RWPE1 (cell line): ENCODE data around the gene AP3M1.
"Not testable (repeated sequence)": the region's sequence is repeated elsewhere in the genome, so short reads cannot be mapped to it uniquely, and the experiment has no call there.

ENCODE experiments used
- CTCF ChIA-PET: fragments of 350-600 bp; sonication (Branson Sonifier 250); formaldehyde crosslinking; extraction: SDS; loops from one replicate; lab custom pipeline; 2021; lab: Yijun Ruan, JAX
- POLR2A ChIA-PET: fragments of 400-600 bp; formaldehyde crosslinking; extraction: SDS; loops from one replicate; lab custom pipeline; 2020; ENCODE audit warnings: antibody characterized with exemption; ENCODE audit not compliant: low non-redundant PET; lab: Yijun Ruan, JAX
- DNase-seq: peaks from one replicate; pipeline ENCODE4 v3.0.0; 2012; ENCODE audit warnings: low spot score
- H3K27ac ChIP-seq: fragments of 450-650 bp; 2 replicates; pipeline ENCODE4 v1.5.1; 2017
- CTCF ChIP-seq: fragments of 450-650 bp; conservative IDR thresholded peaks from 2 replicates; pipeline ENCODE4 v1.5.1; 2017; ENCODE audit warnings: low read depth, mild to moderate bottlenecking

Gene AP3M1, protein sequence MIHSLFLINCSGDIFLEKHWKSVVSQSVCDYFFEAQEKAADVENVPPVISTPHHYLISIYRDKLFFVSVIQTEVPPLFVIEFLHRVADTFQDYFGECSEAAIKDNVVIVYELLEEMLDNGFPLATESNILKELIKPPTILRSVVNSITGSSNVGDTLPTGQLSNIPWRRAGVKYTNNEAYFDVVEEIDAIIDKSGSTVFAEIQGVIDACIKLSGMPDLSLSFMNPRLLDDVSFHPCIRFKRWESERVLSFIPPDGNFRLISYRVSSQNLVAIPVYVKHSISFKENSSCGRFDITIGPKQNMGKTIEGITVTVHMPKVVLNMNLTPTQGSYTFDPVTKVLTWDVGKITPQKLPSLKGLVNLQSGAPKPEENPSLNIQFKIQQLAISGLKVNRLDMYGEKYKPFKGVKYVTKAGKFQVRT

DNA sequence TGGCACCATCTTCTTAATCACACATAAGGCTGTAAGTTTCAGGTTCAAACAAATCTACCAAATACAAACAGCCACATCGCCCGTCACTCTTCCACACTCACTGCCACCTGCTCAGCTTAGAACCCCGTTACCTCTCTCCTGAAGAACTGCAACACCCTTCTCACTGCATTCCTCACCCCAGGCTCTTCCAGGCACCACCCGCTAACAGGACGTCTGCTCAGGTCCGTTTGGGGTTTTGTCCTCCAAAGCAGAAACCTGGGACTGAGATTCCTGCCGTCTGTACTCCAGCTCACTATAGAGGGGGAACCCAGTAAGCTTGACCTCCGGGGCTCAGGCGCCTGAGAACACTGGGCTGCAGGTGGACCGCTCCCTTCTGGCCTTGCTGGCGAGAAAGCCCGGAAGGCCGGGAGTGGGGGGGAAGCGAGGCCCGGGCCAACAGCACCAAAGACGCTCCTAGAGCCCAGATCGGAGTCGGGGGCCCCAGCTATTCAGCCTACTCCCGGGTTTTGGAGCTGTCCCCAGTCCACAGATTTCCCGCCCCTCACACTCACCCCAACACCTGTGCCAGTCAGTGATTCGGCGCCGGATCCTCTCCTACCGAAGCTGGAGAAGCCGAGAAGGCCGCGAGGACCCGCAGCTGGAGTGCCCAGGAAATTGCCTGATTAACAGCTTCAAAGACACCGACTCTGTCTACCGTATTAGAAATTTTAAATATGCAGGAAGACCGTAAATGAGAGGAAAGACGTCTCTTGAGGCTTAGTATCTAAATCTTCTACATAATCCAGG lies at the start of gene AP3M1:
TSS of gene AP3M1 (minus strand) at position 625 of the 786 bp plus-strand sequence. CDS start 12,449 bp downstream, outside the sequence.
- ChIA-PET CTCF (interaction anchor here (1.2 kb wide), 1 partner anchor 82 kb away, joined by 4 read pairs; no protein-coding TSS in a partner anchor), POLR2A (interaction anchor here (0.6 to 0.9 kb wide), 2 partner anchors 26 to 48 kb away, joined by 4 to 8 read pairs; no protein-coding TSS in a partner anchor)
- DNase-seq = peak; percentile 89
- H3K27ac ChIP-seq = peak within 1 kb of the TSS; percentile 87
- no peak for TF ChIP-seq CTCF

- TF ChIP-seq CTCF = no peak
- no peak for DNase-seq
- ChIA-PET POLR2A (no interaction called here), CTCF (interaction anchor here (0.8 kb wide), 1 partner anchor 15 kb away, joined by 3 read pairs; no protein-coding TSS in a partner anchor)
- H3K27ac ChIP-seq = no peak overlapping the region
These were observed 48.7 kb upstream of the AP3M1 start for GRCh38 chr10:74199315-74199714.

DNA sequence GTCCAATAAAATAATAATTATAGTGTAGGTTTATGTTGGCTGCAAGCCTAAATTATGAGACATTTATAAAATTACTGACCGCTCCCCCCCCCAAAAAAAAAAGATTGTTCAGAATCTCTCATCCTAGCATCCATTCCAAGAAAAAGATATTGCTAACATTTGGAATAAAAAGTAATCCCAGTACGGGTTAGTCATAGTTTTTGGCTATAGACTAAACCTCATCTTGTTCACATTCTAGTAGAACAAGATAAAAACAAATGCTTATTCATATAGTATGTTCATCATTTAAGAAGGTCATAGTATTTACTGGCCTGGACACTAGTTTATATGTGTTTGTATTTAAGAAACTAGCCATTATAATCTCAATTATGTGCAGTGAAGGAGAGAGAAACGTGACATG lies 44.4 kb upstream of the AP3M1 start:
- DNase-seq = no peak
- ChIA-PET CTCF (no interaction called here), POLR2A (no interaction called here)

GRCh38 chr10:74194545-74194944 lies 43.9 kb upstream of the AP3M1 start:
- ChIA-PET POLR2A (no interaction called here), CTCF (no interaction called here)
- DNase-seq = no peak
- no peak overlapping the region for H3K27ac ChIP-seq
- no peak for TF ChIP-seq CTCF

More for the DNA sequence above, 44.4 kb upstream of the AP3M1 start:
- peak overlapping the region; percentile 73 for H3K27ac ChIP-seq
- TF ChIP-seq CTCF = no peak

DNA sequence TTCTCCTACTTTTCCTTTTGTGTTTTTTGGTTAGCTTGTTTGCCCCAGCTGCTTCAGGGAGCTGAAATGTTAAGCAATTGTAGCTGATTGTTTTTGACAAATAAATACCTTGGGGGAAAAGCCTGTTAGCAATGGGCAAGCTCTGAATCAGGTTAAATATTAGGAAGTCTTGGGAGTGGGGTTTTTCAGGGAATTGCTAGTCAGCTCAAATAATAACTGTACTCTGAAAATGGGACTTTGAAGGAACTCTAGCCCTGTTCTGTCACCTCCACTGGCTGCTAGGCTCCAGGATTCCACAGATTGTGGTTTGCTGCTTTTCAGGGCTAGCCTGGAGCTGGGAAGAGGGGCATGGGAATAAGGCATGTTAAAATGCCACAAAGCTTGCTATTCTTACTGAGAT lies 39.9 kb upstream of the AP3M1 start:
- ChIA-PET CTCF (no interaction called here), POLR2A (interaction anchor here (1.7 kb wide), 1 partner anchor 14 kb away, joined by 6 read pairs; no protein-coding TSS in a partner anchor)
- DNase-seq = no peak
- peak overlapping the region; percentile 97 for H3K27ac ChIP-seq
- TF ChIP-seq CTCF = no peak

DNA sequence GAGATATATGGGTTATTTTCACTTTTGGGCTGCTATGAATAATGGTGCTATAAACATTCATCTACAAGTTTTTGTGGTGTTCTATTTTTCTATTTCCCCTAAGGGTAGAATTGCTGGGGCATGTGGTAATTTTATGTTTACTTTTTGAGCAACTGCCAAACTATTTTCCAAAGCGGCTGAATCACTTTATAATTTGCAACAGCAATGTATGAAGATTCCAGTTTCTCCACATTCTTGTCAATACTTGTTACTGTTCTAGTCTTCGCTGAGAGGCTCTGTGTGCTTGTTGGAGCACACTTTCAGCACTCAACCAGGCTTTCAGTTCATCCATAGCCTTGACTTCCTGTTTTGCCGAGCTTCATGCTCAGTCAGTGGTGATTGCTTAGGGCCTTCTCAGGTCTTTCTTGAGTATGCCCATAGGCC lies 39.4 kb upstream of the AP3M1 start:
- TF ChIP-seq CTCF = no peak
- H3K27ac ChIP-seq = peak overlapping the region; percentile 97
- CTCF ChIA-PET = interaction anchor here (0.6 kb wide), 1 partner anchor 10 kb away, joined by 4 read pairs; no protein-coding TSS in a partner anchor
- peak; percentile 77 for DNase-seq
- POLR2A ChIA-PET = interaction anchor here (0.6 to 1.7 kb wide), 2 partner anchors 11 to 13 kb away, joined by 3 to 6 read pairs; no protein-coding TSS in a partner anchor

DNA sequence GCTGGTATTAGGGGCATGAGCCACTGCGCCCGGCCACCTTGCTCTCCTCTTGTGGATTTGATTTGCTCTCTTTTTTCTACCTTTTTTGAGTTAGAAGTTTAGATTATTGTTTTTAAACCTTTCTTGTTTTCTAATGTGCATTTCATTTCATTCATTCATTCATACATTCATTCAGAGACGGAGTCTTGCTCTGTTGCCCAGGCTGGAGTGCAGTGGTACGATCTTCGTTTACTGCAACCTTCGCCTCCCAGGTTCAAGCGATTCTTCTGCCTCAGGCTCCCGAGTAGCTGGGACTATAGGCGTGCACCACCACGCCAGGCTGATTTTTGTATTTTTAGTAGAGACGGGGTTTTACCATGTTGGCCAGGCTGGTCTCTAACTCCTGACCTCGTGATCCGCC lies 38.0 kb upstream of the AP3M1 start:
- DNase-seq, POLR2A ChIA-PET: not testable (repeated sequence)
- H3K27ac ChIP-seq = peak overlapping the region; percentile 81
- CTCF ChIA-PET = interaction anchor here (0.6 to 1.0 kb wide), 2 partner anchors 37 to 606 kb away, joined by 3 to 4 read pairs; no protein-coding TSS in a partner anchor
